Measurements from ENCODE around the gene LYVE1.

DNA sequence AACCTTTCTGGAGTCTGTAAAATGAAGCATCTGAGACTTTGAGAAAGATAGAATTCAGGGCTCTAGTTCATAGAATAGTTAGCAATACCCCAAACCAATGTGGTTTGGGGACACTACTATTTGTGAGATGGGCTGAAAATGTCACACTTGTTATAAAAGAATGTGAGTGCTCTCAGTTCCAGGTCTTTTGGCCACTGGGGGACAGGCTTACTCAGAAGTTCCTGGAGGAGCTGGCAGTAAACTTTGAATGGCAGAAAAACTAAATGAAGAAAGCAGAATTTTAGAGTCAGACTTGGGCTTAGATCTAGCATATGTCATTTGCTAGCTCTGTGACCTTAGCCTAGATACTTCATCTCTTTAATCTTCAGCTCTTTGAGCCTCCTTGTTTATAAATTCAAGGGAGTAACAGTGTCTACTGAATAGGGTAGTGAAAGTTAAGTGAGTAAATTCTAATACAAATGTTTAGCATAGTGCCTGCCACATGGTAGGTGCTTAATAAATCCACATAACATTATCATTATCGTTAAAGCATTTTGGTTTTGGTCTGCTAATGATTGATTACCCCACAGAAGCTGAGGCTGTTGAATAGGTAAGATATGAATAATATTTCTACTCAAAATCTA, 3.7 kb downstream of the LYVE1 start:
- no peak for TF ChIP-seq POLR2A (IDR thresholded peaks at IDR 0.05)
- TF ChIP-seq, protein P1, sequence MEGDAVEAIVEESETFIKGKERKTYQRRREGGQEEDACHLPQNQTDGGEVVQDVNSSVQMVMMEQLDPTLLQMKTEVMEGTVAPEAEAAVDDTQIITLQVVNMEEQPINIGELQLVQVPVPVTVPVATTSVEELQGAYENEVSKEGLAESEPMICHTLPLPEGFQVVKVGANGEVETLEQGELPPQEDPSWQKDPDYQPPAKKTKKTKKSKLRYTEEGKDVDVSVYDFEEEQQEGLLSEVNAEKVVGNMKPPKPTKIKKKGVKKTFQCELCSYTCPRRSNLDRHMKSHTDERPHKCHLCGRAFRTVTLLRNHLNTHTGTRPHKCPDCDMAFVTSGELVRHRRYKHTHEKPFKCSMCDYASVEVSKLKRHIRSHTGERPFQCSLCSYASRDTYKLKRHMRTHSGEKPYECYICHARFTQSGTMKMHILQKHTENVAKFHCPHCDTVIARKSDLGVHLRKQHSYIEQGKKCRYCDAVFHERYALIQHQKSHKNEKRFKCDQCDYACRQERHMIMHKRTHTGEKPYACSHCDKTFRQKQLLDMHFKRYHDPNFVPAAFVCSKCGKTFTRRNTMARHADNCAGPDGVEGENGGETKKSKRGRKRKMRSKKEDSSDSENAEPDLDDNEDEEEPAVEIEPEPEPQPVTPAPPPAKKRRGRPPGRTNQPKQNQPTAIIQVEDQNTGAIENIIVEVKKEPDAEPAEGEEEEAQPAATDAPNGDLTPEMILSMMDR (IDR thresholded peaks at IDR 0.05): peak in 3 of 5 experiments; percentile 6 to 40 (median 35)
